Testis (tissue), 3 donors: ENCODE measurements around the gene ANGPTL2. TPM values are rescaled to one million over a fixed set of nuclear protein-coding genes. Genes with fewer than 3 reads are reported as not detected.
A peak's percentile ranks its signal among the peaks of the same experiment; 100 is the strongest.

ENCODE experiments used
- DNase-seq: peaks from one replicate; pipeline ENCODE4 v3.0.0-alpha.2; 2019
- H3K27ac ChIP-seq, 2 donors: fragments of 200-600 bp; sonication (generic); one replicate each; pipeline ENCODE4 v1.5.1; 2019
- H3K27me3 ChIP-seq: fragments of 200-600 bp; sonication (generic); one replicate; pipeline ENCODE4 v1.5.1; 2019
- H3K36me3 ChIP-seq: fragments of 200-600 bp; sonication (generic); one replicate; pipeline ENCODE4 v1.5.1; 2017; ENCODE audit warnings: low read depth; ENCODE audit errors: missing control alignments
- H3K4me1 ChIP-seq: fragments of 200-600 bp; sonication (generic); one replicate; pipeline ENCODE4 v1.5.1; 2019
- H3K4me3 ChIP-seq, 2 donors: fragments of 200-600 bp; sonication (generic); one replicate each; pipeline ENCODE4 v1.5.1; 2017 to 2019
- H3K9me3 ChIP-seq: fragments of 200-600 bp; sonication (generic); one replicate; pipeline ENCODE4 v1.5.1; 2017
- POLR2A ChIP-seq: fragments of 450-650 bp; IDR thresholded peaks from one replicate; pipeline ENCODE4 v1.6.1; 2017; ENCODE audit warnings: antibody characterized with exemption, mild to moderate bottlenecking, moderate library complexity
- WGBS, 2 donors: methylation state at CpG; one replicate each; pipeline ENCODE4 v1.1.5; 2018; 5-methylcytosine and 5-hydroxymethylcytosine counted together
- intact Hi-C: fragments of 100-400 bp; cut with DNase I; formaldehyde crosslinking; loops from one replicate; pipeline ENCODE4 v1.15.1; 2023; ENCODE audit warnings: low total_unique reads
- polyA plus RNA-seq: library from polyadenylated mRNA; stranded (reverse); fragments of 350-450 nt; fragmentation: Illumina TruSeq; extraction: RNeasy Lipid Tissue Mini Kit (QIAGEN cat#74804); gene quantifications from one replicate; pipeline ENCODE4 v1.2.3, GENCODE V29; 2014; ENCODE audit warnings: low read depth, low replicate concordance; ENCODE audit not compliant: insufficient read depth
- total RNA-seq, 2 donors: library from RNA; depleted of rRNA; stranded (reverse); fragments of >200 nt; gene quantifications; one replicate each; pipeline ENCODE4 v1.2.3, GENCODE V29; 2016
- TF ChIP-seq, protein P1 (sequence below), 3 experiments: fragments of 450-650 bp in 2 of 3; fragments of 200-600 bp in 1 of 3; sonication (generic) in 1 of 3; IDR thresholded peaks; one replicate each; pipeline ENCODE4 v1.5.1; 2016 to 2019; ENCODE audit warnings: antibody characterized with exemption in 3 of 3, mild to moderate bottlenecking in 2 of 3, moderate library complexity in 1 of 3

The ANGPTL2 gene
- total and polyA plus RNA-seq, 3 donors from 2014 or later, result 2.4 to 30.7 (median 2.4) TPM

DNA sequence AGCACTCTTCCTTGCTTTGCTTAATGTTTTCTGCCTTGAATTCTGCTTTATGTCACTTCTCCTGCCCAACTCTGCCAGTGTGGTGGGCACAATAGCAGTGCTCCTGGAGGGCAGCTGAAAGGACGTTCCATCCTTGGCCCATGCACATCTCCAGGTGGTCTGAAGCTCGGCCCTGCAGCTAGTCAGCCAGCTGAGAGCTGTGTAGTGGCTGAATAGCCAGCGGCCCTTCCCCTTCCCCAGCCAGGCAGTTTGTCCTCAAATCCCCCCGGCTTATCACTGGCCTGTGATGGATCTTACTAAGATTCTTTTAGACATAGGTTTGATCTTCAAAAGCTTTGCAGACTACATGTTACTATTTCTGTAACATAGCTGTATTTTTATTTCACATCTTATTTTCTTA, 42.7 kb upstream of the ANGPTL2 start:
- H3K36me3 ChIP-seq, result no peaks in the 10 kb centered on the region
- H3K27ac ChIP-seq, result no peak overlapping the region
- no peaks in the 10 kb centered on the region for H3K27me3 ChIP-seq
- no peaks in the 10 kb centered on the region for H3K9me3 ChIP-seq
- TF ChIP-seq, protein P1, sequence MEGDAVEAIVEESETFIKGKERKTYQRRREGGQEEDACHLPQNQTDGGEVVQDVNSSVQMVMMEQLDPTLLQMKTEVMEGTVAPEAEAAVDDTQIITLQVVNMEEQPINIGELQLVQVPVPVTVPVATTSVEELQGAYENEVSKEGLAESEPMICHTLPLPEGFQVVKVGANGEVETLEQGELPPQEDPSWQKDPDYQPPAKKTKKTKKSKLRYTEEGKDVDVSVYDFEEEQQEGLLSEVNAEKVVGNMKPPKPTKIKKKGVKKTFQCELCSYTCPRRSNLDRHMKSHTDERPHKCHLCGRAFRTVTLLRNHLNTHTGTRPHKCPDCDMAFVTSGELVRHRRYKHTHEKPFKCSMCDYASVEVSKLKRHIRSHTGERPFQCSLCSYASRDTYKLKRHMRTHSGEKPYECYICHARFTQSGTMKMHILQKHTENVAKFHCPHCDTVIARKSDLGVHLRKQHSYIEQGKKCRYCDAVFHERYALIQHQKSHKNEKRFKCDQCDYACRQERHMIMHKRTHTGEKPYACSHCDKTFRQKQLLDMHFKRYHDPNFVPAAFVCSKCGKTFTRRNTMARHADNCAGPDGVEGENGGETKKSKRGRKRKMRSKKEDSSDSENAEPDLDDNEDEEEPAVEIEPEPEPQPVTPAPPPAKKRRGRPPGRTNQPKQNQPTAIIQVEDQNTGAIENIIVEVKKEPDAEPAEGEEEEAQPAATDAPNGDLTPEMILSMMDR (IDR thresholded peaks at IDR 0.05), result no peak
- no peak for TF ChIP-seq POLR2A
- H3K4me1 ChIP-seq, result no peaks in the 10 kb centered on the region
- DNase-seq, result no peak
- intact Hi-C loops, result no loop called here
- no peak overlapping the region for H3K4me3 ChIP-seq
- 91 to 100% methylated on average over 4 of the region's 4 CpGs for WGBS, 2 donors

DNA sequence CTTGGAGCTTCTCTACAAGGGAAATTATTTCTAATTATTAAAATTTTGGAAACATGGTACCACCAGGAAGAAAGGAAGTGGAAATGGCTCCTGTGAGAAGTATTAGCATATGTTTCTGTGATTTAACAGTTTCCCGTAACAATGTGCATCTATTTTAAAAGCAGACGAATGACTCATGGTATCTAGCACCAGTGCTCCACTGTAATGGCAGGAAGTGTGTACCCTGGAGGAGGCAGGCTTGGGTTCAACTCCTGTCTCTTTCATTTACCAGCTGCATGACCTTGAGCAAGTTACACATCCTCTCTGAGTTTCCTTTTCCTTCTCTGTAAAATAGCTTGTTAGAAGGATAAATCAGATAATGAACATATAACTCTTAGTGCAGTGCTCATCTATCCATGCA, 41.0 kb upstream of the ANGPTL2 start:
- H3K4me3 ChIP-seq, result no peak overlapping the region
- H3K9me3 ChIP-seq, result no peaks in the 10 kb centered on the region
- TF ChIP-seq POLR2A, result no peak
- TF ChIP-seq, protein P1 (IDR thresholded peaks at IDR 0.05), result no peak
- H3K4me1 ChIP-seq, result no peaks in the 10 kb centered on the region
- H3K27ac ChIP-seq, result no peak overlapping the region
- DNase-seq, result no peak
- no peaks in the 10 kb centered on the region for H3K36me3 ChIP-seq
- no peaks in the 10 kb centered on the region for H3K27me3 ChIP-seq
- intact Hi-C loops, result no loop called here
- 62 to 75% methylated on average over 2 of the region's 2 CpGs for WGBS, 2 donors

DNA sequence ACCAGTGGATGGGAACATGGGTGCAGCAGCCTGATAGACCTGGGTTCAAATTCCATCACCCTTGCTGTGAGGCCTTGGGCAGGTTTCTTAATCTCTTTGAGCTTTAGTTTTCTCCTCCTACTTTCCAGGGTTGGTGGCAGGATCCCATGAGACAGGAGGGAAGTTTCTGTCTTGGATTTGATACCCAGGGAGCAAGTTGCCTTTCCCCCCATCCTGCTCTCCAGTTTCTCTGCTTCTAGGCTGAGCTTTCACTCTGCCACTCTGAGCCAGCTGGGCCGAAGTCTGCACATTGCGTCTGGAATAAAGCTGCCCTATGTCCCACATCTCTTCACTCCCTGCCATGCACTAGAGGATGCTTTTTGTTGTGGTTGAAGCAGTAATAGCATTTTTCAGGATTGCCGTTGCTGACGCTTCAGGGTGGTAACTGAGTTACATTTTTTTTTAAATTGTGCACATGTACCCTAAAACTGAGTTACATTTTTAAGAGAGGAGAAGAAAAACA, 40.5 kb upstream of the ANGPTL2 start:
- Histone ChIP-seq H3K9me3 (no peaks in the 10 kb centered on the region), H3K4me1 (no peaks in the 10 kb centered on the region), H3K27ac (no peak overlapping the region), H3K4me3 (no peak overlapping the region), H3K27me3 (no peaks in the 10 kb centered on the region), H3K36me3 (no peaks in the 10 kb centered on the region)
- WGBS, 2 donors, result 88 to 92% methylated on average over 4 of the region's 4 CpGs
- DNase-seq, result no peak
- intact Hi-C loops, result no loop called here
- TF ChIP-seq POLR2A, result no peak
- TF ChIP-seq, protein P1 (IDR thresholded peaks at IDR 0.05), result no peak

DNA sequence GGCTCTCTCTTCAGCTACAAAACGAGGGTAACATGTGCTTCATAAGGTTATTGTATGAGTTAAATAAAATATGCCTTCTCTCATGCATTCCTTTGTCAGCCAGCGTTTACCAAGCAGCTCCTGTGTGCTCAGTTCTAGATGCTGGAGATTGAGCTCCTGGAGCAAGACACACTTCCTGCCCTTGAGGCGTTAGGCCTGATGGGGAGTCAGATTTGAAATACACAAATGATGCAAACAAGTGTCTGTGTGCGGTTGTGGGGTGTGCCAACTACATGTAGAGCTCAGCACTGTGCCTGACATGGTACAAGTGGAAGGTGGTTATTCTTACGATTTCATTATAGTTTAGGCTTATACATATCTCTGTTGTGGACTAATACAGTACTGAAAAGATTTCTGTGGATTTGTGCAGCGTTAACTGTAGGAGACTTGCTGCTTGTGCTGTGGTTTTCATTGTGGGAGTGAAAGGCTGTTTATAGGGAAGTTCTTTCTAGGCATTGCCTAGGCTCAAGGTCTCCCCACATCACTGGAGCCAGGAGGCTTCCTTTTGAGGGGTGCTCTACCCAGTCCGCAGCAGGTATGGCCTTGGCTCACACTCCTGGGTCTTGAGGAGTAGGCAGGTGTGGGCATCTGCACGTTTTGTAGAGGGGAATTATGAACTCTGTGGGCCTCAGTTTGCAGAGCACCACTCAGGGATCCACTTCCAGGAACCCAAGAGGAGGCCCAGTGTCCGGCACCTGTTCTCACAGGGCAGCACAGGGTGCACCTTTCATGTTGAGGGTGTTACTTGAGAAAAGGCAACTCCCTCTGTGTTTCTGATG, 39.8 kb upstream of the ANGPTL2 start:
- Histone ChIP-seq H3K9me3 (no peaks in the 10 kb centered on the region), H3K4me1 (no peaks in the 10 kb centered on the region), H3K27ac (no peak overlapping the region), H3K4me3 (no peak overlapping the region), H3K36me3 (no peaks in the 10 kb centered on the region), H3K27me3 (no peaks in the 10 kb centered on the region)
- WGBS, 2 donors, result 69% methylated on average over 9 of the region's 9 CpGs
- intact Hi-C loops, result no loop called here
- TF ChIP-seq, protein P1 (IDR thresholded peaks at IDR 0.05), result no peak
- TF ChIP-seq POLR2A, result no peak
- DNase-seq, result peak; percentile 12
